Panc1 (cell line): ENCODE measurements around the gene CHRDL2. TPM values are rescaled to one million over a fixed set of nuclear protein-coding genes. Genes with fewer than 3 reads are reported as not detected.

Experiments
- ATAC-seq: fragments of 200-7000 bp; cut with Tn5 transposase; 2 replicates; pipeline ENCODE4 v1.9.1; 2020; ENCODE audit warnings: mild to moderate bottlenecking, moderate library complexity
- BruUV-seq: library from RNA; stranded (reverse); fragments of 400-500 nt; replicated peaks from 2 replicates; lab custom pipeline; 2021; lab: Mats Ljungman, UMichigan
- CTCF ChIA-PET: fragments of 300-600 bp; sonication (Branson Sonifier 250); formaldehyde crosslinking; loops from one replicate; lab custom pipeline; 2022; ENCODE audit warnings: antibody characterized with exemption; lab: Charles Lee
- POLR2A ChIA-PET: fragments of 300-600 bp; sonication (Branson Sonifier 250); formaldehyde crosslinking; loops from one replicate; lab custom pipeline; 2022; ENCODE audit warnings: antibody characterized with exemption; lab: Charles Lee
- DNase-seq: peaks from one replicate; pipeline ENCODE4 v3.0.0-alpha.2; 2010; ENCODE audit warnings: low read depth, low spot score
- H3K27ac ChIP-seq: 2 replicates; pipeline ENCODE4 v1.5.1; 2011; ENCODE audit warnings: mild to moderate bottlenecking, low read length, inconsistent platforms
- H3K27me3 ChIP-seq: fragments of 200-500 bp; sonication (Bioruptor generic); 2 replicates; pipeline ENCODE4 v1.6.0; 2014; ENCODE audit warnings: low read length, inconsistent platforms; ENCODE audit not compliant: control insufficient read depth, insufficient read depth
- H3K36me3 ChIP-seq: fragments of 200-500 bp; sonication (Bioruptor generic); 2 replicates; pipeline ENCODE4 v1.5.1; 2014; ENCODE audit warnings: inconsistent platforms, mild to moderate bottlenecking, low read length, moderate library complexity; ENCODE audit not compliant: control insufficient read depth, insufficient read depth
- H3K4me1 ChIP-seq: 2 replicates; pipeline ENCODE4 v1.5.1; 2011; ENCODE audit warnings: inconsistent platforms, mild to moderate bottlenecking, low read length, moderate library complexity; ENCODE audit not compliant: control insufficient read depth, insufficient read depth
- H3K4me3 ChIP-seq, 2 experiments: 2 replicates each; pipeline ENCODE4 v1.5.1; 2011 to 2012; ENCODE audit warnings: low read depth in 2 of 2, low read length in 2 of 2, mild to moderate bottlenecking in 2 of 2, inconsistent platforms in 1 of 2, moderate library complexity in 1 of 2
- H3K9me3 ChIP-seq: fragments of 200-500 bp; sonication (Bioruptor generic); 2 replicates; pipeline ENCODE4 v1.5.1; 2014; ENCODE audit warnings: low read depth, mild to moderate bottlenecking, inconsistent platforms, low read length, moderate library complexity; ENCODE audit not compliant: control insufficient read depth, insufficient read depth
- POLR2AphosphoS5 ChIP-seq: IDR thresholded peaks from 2 replicates; pipeline ENCODE4 v1.6.1; 2012; ENCODE audit warnings: mild to moderate bottlenecking, low read depth, low read length, moderate library complexity
- SIN3A ChIP-seq: IDR thresholded peaks from 2 replicates; pipeline ENCODE4 v1.6.1; 2012; ENCODE audit warnings: low read depth, mild to moderate bottlenecking, low read length, moderate library complexity, borderline replicate concordance; ENCODE audit not compliant: insufficient read depth
- TCF7L2 ChIP-seq: IDR thresholded peaks from 2 replicates; pipeline ENCODE4 v1.6.1; 2011; ENCODE audit warnings: mild to moderate bottlenecking, low read depth, low read length, inconsistent platforms
- in situ Hi-C: cut with HindIII; loops from 2 replicates; pipeline ENCODE4 v1.10.0; 2016; ENCODE audit warnings: low sequenced_read_pairs, low pct_unique_long_range_greater_than_20kb
- intact Hi-C: fragments of 100-400 bp; cut with micrococcal nuclease; formaldehyde crosslinking; loops from one replicate; pipeline ENCODE4 v1.10.0; 2022; ENCODE audit not compliant: unreplicated experiment
- total RNA-seq: library from RNA; stranded (reverse); gene quantifications from one replicate; pipeline ENCODE4 v1.2.1, GENCODE V29; 2021; ENCODE audit not compliant: unreplicated experiment
- TF ChIP-seq, protein P1 (sequence below): fragments of 450-650 bp; IDR thresholded peaks from 2 replicates; pipeline ENCODE4 v1.5.1; 2017; ENCODE audit warnings: mild to moderate bottlenecking
- TF ChIP-seq, protein P2 (sequence below), 2 experiments: IDR thresholded peaks; 2 replicates each; pipeline ENCODE4 v1.6.1; 2011 to 2012; ENCODE audit warnings: low read depth in 2 of 2, control low read depth in 1 of 2, low read length in 1 of 2, mild to moderate bottlenecking in 1 of 2, moderate library complexity in 1 of 2; ENCODE audit not compliant: insufficient read depth in 1 of 2

The CHRDL2 gene
- total RNA-seq, 1 experiment from 2014 or later, result 0.15 TPM

DNA sequence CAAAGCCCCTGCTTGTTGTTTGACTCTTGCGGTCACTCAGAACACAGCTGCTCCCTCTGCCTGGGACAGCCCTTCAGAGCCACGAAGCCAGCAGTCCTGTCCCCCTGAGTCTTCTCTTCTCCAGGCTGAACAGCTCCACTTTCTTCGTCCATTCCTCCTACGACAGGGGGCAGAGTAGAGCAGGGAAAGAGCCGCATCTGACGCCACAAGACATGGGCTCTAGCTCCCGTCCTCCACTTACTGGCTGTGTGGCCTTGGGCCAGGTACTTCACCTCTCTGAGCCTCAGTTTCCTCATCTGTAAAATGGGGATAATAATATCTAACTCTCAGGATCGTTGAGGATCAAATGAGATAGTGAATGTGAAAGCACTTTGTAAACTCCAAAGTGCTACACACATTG is 29.9 kb downstream of the CHRDL2 start:
- intact Hi-C loops, result no loop called here
- H3K27me3 ChIP-seq, result no peaks in the 10 kb centered on the region
- H3K4me1 ChIP-seq, result no peaks in the 10 kb centered on the region
- H3K36me3 ChIP-seq, result no peaks in the 10 kb centered on the region
- ATAC-seq (peak; percentile 55), DNase-seq (no peak)
- H3K4me3 ChIP-seq, result no peak overlapping the region
- POLR2A ChIA-PET, result no interaction called here
- CTCF ChIA-PET, result interaction anchor here (0.6 to 4.3 kb wide), 11 partner anchors 9 to 1398 kb away, joined by 3 to 70 read pairs (median 3); no protein-coding TSS in a partner anchor
- no TSS peak for BruUV-seq
- H3K9me3 ChIP-seq, result no peaks in the 10 kb centered on the region
- H3K27ac ChIP-seq, result no peak overlapping the region
- in situ Hi-C loops, result no loop called here
- TF ChIP-seq TCF7L2 (no peak), SIN3A (no peak), POLR2AphosphoS5 (no peak)
- TF ChIP-seq, protein P1, sequence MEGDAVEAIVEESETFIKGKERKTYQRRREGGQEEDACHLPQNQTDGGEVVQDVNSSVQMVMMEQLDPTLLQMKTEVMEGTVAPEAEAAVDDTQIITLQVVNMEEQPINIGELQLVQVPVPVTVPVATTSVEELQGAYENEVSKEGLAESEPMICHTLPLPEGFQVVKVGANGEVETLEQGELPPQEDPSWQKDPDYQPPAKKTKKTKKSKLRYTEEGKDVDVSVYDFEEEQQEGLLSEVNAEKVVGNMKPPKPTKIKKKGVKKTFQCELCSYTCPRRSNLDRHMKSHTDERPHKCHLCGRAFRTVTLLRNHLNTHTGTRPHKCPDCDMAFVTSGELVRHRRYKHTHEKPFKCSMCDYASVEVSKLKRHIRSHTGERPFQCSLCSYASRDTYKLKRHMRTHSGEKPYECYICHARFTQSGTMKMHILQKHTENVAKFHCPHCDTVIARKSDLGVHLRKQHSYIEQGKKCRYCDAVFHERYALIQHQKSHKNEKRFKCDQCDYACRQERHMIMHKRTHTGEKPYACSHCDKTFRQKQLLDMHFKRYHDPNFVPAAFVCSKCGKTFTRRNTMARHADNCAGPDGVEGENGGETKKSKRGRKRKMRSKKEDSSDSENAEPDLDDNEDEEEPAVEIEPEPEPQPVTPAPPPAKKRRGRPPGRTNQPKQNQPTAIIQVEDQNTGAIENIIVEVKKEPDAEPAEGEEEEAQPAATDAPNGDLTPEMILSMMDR, result peak; percentile 64; the same call in 1 of the 2 replicates

DNA sequence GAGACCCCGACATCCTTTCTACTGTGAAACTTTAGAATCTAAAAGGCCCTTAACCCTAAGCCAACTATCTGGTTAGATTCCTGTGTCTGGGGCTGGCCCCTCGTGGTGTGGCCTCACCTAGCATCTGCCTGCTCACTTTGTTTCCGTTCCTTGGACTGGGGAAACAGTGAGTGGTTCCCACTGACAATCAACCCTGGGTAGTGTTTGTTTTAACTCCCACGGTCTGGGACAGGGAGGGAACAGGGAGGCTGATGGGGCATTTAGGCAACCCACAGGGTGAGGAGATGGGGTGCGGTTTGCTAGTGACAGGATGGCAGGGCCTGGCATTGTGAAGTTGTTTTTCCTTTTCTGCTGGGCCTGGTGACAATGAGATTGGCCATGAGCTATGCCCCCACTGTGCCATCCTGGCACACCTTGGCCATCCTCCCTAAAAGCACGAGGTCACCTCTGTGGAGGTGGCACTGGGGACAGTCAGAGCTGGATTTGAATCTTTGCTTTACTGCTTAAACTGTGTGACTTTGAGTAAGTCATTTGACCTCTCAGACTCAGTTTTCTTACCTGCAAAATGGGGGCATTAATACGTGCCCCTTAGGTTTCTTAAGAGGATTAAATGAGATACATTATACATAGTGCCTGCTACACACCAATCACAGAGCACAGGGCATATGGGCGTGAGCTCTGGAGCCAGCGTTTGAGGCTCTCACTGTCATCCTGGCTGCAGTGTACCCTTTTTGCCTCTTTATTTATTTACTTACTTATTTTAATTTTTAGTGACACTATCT is 31.4 kb downstream of the CHRDL2 start:
- in situ Hi-C loops, result no loop called here
- H3K9me3 ChIP-seq, result no peaks in the 10 kb centered on the region
- ChIA-PET POLR2A (no interaction called here), CTCF (interaction anchor here (4.3 kb wide), 1 partner anchor 27 kb away, joined by 70 read pairs; no protein-coding TSS in a partner anchor)
- no peak overlapping the region for H3K4me3 ChIP-seq
- no peaks in the 10 kb centered on the region for H3K36me3 ChIP-seq
- no peak for ATAC-seq
- BruUV-seq, result no TSS peak
- no peaks in the 10 kb centered on the region for H3K4me1 ChIP-seq
- H3K27ac ChIP-seq, result no peak overlapping the region
- no peaks in the 10 kb centered on the region for H3K27me3 ChIP-seq
- intact Hi-C loops, result no loop called here
- DNase-seq, result no peak
- TF ChIP-seq, protein P1, result no peak
- TF ChIP-seq POLR2AphosphoS5 (no peak), SIN3A (no peak), TCF7L2 (no peak)
- TF ChIP-seq, protein P2, sequence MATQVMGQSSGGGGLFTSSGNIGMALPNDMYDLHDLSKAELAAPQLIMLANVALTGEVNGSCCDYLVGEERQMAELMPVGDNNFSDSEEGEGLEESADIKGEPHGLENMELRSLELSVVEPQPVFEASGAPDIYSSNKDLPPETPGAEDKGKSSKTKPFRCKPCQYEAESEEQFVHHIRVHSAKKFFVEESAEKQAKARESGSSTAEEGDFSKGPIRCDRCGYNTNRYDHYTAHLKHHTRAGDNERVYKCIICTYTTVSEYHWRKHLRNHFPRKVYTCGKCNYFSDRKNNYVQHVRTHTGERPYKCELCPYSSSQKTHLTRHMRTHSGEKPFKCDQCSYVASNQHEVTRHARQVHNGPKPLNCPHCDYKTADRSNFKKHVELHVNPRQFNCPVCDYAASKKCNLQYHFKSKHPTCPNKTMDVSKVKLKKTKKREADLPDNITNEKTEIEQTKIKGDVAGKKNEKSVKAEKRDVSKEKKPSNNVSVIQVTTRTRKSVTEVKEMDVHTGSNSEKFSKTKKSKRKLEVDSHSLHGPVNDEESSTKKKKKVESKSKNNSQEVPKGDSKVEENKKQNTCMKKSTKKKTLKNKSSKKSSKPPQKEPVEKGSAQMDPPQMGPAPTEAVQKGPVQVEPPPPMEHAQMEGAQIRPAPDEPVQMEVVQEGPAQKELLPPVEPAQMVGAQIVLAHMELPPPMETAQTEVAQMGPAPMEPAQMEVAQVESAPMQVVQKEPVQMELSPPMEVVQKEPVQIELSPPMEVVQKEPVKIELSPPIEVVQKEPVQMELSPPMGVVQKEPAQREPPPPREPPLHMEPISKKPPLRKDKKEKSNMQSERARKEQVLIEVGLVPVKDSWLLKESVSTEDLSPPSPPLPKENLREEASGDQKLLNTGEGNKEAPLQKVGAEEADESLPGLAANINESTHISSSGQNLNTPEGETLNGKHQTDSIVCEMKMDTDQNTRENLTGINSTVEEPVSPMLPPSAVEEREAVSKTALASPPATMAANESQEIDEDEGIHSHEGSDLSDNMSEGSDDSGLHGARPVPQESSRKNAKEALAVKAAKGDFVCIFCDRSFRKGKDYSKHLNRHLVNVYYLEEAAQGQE (IDR thresholded peaks at IDR 0.05; ENCODE audit: insufficient read depth in 1 of 2, low read depth in 2 of 2, low read length in 1 of 2), result no peak
